Measurements from ENCODE around the gene LAX1.
"Not testable (repeated sequence)": the region's sequence is repeated elsewhere in the genome, so short reads cannot be mapped to it uniquely, and the experiment has no call there.

LAX1 gene

GRCh38 chr1:203765029-203765837 is at the start of gene LAX1:
TSS of gene LAX1 (plus strand) at chr1:203765183. CDS start at chr1:203765566, 383 bp downstream.
- DNase-seq, result peak; percentile 63

GRCh38 chr1:203717120-203717519 is 47.9 kb upstream of the LAX1 start:
- no peak for DNase-seq

GRCh38 chr1:203720242-203720641 is 44.7 kb upstream of the LAX1 start:
- no peak for DNase-seq

- no peak for DNase-seq
These were observed 42.1 kb upstream of the LAX1 start for GRCh38 chr1:203722909-203723308.

- no peak for DNase-seq
These were observed 38.5 kb upstream of the LAX1 start for GRCh38 chr1:203726417-203726867.

- no peak for DNase-seq
These were observed 31.7 kb upstream of the LAX1 start for GRCh38 chr1:203733009-203733863.

GRCh38 chr1:203742436-203742835 is 22.5 kb upstream of the LAX1 start:
- DNase-seq, result no peak

GRCh38 chr1:203743091-203743571 is 21.9 kb upstream of the LAX1 start:
- no peak for DNase-seq

- no peak for DNase-seq
These were observed 20.7 kb upstream of the LAX1 start for GRCh38 chr1:203744075-203744972.

GRCh38 chr1:203746281-203746680 is 18.7 kb upstream of the LAX1 start:
- no peak for DNase-seq

- no peak for DNase-seq
These were observed 13.9 kb upstream of the LAX1 start for GRCh38 chr1:203751051-203751450.

- not testable (repeated sequence) for DNase-seq
These were observed 13.2 kb upstream of the LAX1 start for GRCh38 chr1:203751618-203752361.

- DNase-seq, result no peak
These were observed 10.5 kb upstream of the LAX1 start for GRCh38 chr1:203754455-203754864.

- DNase-seq, result no peak
These were observed 8.9 kb upstream of the LAX1 start for GRCh38 chr1:203756036-203756435.

- DNase-seq, result not testable (repeated sequence)
These were observed 6.2 kb upstream of the LAX1 start for GRCh38 chr1:203758749-203759148.

GRCh38 chr1:203760506-203760905 is 4.5 kb upstream of the LAX1 start:
- DNase-seq, result no peak

- not testable (repeated sequence) for DNase-seq
These were observed 3.0 kb upstream of the LAX1 start for GRCh38 chr1:203761958-203762357.

- no peak for DNase-seq
These were observed 1.5 kb upstream of the LAX1 start for GRCh38 chr1:203763505-203763904.

- DNase-seq, result no peak
These were observed 616 bp upstream of the LAX1 start for GRCh38 chr1:203764105-203765028.

GRCh38 chr1:203768256-203768655 is 3.3 kb downstream of the LAX1 start:
- DNase-seq, result no peak
